Hepatocyte (in vitro differentiated cells): Measurements from ENCODE around the gene CDR2L. TPM values are rescaled to one million over a fixed set of nuclear protein-coding genes. Genes with fewer than 3 reads are reported as not detected.

ENCODE experiments used
- DNase-seq: peaks from one replicate; pipeline ENCODE4 v3.0.0-alpha.2; 2016; ENCODE audit warnings: low spot score
- H2AFZ ChIP-seq: fragments of 200-600 bp; sonication (generic); 2 replicates; pipeline ENCODE4 v1.6.0; 2016; ENCODE audit warnings: antibody characterized with exemption, mild to moderate bottlenecking
- H3K27ac ChIP-seq: fragments of 200-600 bp; sonication (generic); 2 replicates; pipeline ENCODE4 v1.5.1; 2016; ENCODE audit warnings: mild to moderate bottlenecking
- H3K27me3 ChIP-seq: fragments of 200-600 bp; sonication (generic); 2 replicates; pipeline ENCODE4 v1.6.1; 2016
- H3K36me3 ChIP-seq: fragments of 200-600 bp; sonication (generic); replicated peaks from 2 replicates; pipeline ENCODE4 v1.5.1; 2016; ENCODE audit warnings: low read depth; ENCODE audit not compliant: insufficient read depth
- H3K4me1 ChIP-seq: fragments of 200-600 bp; sonication (generic); 2 replicates; pipeline ENCODE4 v1.5.1; 2016; ENCODE audit warnings: mild to moderate bottlenecking, moderate library complexity; ENCODE audit not compliant: insufficient read depth
- H3K4me2 ChIP-seq: fragments of 200-600 bp; sonication (generic); 2 replicates; pipeline ENCODE4 v1.6.0; 2016
- H3K4me3 ChIP-seq: fragments of 200-600 bp; sonication (generic); 2 replicates; pipeline ENCODE4 v1.5.1; 2016; ENCODE audit warnings: mild to moderate bottlenecking
- H3K79me2 ChIP-seq: fragments of 200-600 bp; sonication (generic); 2 replicates; pipeline ENCODE4 v1.6.0; 2017; ENCODE audit warnings: mild to moderate bottlenecking
- H3K9me2 ChIP-seq: fragments of 200-600 bp; sonication (generic); replicated peaks from 2 replicates; pipeline ENCODE4 v1.6.0; 2017; ENCODE audit warnings: mild to moderate bottlenecking; ENCODE audit not compliant: insufficient read depth
- H3K9me3 ChIP-seq: fragments of 200-600 bp; sonication (generic); 2 replicates; pipeline ENCODE4 v1.5.1; 2016; ENCODE audit warnings: low read depth, mild to moderate bottlenecking
- H4K20me1 ChIP-seq: fragments of 200-600 bp; sonication (generic); 2 replicates; pipeline ENCODE4 v1.6.0; 2016; ENCODE audit warnings: mild to moderate bottlenecking; ENCODE audit not compliant: insufficient read depth, poor library complexity, severe bottlenecking
- EZH2 ChIP-seq: fragments of 200-600 bp; sonication (generic); IDR thresholded peaks from 2 replicates; pipeline ENCODE4 v1.6.1; 2016; ENCODE audit warnings: antibody characterized with exemption, mild to moderate bottlenecking, borderline replicate concordance
- EZH2phosphoT487 ChIP-seq: fragments of 200-600 bp; sonication (generic); IDR thresholded peaks from one replicate; pipeline ENCODE4 v1.6.1; 2018; ENCODE audit warnings: antibody characterized with exemption, mild to moderate bottlenecking, low read depth, moderate library complexity; ENCODE audit not compliant: unreplicated experiment, severe bottlenecking
- WGBS: methylation state at CpG from one replicate; pipeline ENCODE4 v1.1.6; 2016; ENCODE audit warnings: low lambda C conversion rate; ENCODE audit errors: missing lambda C conversion rate; 5-methylcytosine and 5-hydroxymethylcytosine counted together
- polyA plus RNA-seq: library from polyadenylated mRNA; unstranded; fragments of >200 nt; fragmentation: Nextera tagmentation; extraction: Ambion mirVana; gene quantifications from 2 replicates; pipeline ENCODE4 v1.2.1, GENCODE V29; 2016
- total RNA-seq: library from RNA; depleted of rRNA; stranded (reverse); fragments of >200 nt; gene quantifications from 2 replicates; pipeline ENCODE4 v1.2.3, GENCODE V29; 2014
- TF ChIP-seq, protein P1 (sequence below): fragments of 200-600 bp; sonication (generic); IDR thresholded peaks from 2 replicates; pipeline ENCODE4 v1.5.1; 2016; ENCODE audit warnings: antibody characterized with exemption, mild to moderate bottlenecking; ENCODE audit not compliant: poor library complexity

The CDR2L gene
- total and polyA plus RNA-seq, 2 experiments from 2014 or later, result 16.4 to 17.0 TPM

DNA sequence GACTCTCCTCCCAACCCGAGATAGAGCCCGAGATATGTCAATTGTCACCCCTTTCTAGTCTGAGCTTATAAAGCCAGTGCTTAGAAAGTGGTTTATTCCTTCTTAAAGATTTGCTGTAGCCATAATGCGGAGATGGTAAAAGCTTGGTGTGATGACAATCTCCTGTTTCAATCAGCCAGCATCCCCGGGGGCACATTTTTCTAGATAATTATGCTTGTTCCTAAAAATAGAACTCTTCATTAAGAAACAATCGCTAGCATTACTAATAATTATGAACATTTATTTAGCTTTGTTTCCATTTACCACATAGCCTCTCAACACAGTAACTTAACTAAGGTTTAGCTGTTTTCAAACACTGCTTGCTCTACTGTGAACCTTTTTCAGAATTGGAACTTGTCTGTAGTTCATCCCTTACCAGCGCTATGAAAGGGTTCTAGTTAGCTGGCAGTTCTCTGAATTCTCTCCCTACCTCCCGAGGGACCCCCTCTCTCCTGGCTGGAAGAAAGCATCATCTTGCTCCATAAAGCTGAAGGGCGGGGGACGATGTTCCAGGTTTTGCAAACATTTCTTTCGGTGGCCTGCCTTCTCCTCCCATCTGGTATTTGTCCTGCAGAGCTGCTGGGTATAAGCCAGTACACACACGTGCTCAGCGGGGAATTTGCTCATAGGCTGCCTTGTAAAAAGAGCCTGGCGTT is 24.1 kb downstream of the CDR2L start:
- TF ChIP-seq, protein P1, sequence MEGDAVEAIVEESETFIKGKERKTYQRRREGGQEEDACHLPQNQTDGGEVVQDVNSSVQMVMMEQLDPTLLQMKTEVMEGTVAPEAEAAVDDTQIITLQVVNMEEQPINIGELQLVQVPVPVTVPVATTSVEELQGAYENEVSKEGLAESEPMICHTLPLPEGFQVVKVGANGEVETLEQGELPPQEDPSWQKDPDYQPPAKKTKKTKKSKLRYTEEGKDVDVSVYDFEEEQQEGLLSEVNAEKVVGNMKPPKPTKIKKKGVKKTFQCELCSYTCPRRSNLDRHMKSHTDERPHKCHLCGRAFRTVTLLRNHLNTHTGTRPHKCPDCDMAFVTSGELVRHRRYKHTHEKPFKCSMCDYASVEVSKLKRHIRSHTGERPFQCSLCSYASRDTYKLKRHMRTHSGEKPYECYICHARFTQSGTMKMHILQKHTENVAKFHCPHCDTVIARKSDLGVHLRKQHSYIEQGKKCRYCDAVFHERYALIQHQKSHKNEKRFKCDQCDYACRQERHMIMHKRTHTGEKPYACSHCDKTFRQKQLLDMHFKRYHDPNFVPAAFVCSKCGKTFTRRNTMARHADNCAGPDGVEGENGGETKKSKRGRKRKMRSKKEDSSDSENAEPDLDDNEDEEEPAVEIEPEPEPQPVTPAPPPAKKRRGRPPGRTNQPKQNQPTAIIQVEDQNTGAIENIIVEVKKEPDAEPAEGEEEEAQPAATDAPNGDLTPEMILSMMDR, result no peak
- TF ChIP-seq EZH2 (no peak), EZH2phosphoT487 (no peak)
- peak; percentile 77 for DNase-seq
- H3K27ac ChIP-seq, result peak overlapping the region; percentile 96
- peak overlapping the region; percentile 93 for H2AFZ ChIP-seq
- H4K20me1 ChIP-seq, result no peaks in the 10 kb centered on the region
- H3K36me3 ChIP-seq, result no peaks in the 10 kb centered on the region
- H3K4me3 ChIP-seq, result no peak overlapping the region
- no peaks in the 10 kb centered on the region for H3K9me2 ChIP-seq
- no peaks in the 10 kb centered on the region for H3K27me3 ChIP-seq
- WGBS, result 55% methylated on average over 13 of the region's 13 CpGs
- H3K4me2 ChIP-seq, result peak overlapping the region; percentile 89
- H3K4me1 ChIP-seq, result peaks cover 12% of the 10 kb centered on the region
- peaks cover 17% of the 10 kb centered on the region for H3K79me2 ChIP-seq
- H3K9me3 ChIP-seq, result no peaks in the 10 kb centered on the region

DNA sequence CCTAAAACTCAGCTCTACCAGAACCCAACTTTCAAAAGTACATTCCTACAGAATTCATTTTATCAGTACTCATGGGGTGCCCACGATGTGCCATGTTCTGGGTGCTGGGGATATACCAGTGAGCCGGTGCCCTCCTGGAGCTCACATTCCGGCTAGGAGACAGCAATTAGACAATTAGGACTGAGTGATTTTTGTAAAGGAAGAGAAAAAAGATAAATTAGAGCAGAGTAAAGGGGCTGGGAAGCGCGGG is 24.6 kb downstream of the CDR2L start:
- no peak for DNase-seq
- Histone ChIP-seq H3K4me2 (peak overlapping the region; percentile 89), H2AFZ (peak overlapping the region; percentile 93), H4K20me1 (no peaks in the 10 kb centered on the region), H3K9me2 (no peaks in the 10 kb centered on the region), H3K27me3 (no peaks in the 10 kb centered on the region), H3K9me3 (no peaks in the 10 kb centered on the region), H3K4me1 (peaks cover 12% of the 10 kb centered on the region), H3K79me2 (peaks cover 17% of the 10 kb centered on the region), H3K27ac (peak overlapping the region; percentile 96), H3K4me3 (peak overlapping the region; percentile 28), H3K36me3 (no peaks in the 10 kb centered on the region)
- TF ChIP-seq, protein P1, result no peak
- TF ChIP-seq EZH2, result no peak
- no peak for TF ChIP-seq EZH2phosphoT487
- WGBS, result 38% methylated on average over 5 of the region's 5 CpGs

DNA sequence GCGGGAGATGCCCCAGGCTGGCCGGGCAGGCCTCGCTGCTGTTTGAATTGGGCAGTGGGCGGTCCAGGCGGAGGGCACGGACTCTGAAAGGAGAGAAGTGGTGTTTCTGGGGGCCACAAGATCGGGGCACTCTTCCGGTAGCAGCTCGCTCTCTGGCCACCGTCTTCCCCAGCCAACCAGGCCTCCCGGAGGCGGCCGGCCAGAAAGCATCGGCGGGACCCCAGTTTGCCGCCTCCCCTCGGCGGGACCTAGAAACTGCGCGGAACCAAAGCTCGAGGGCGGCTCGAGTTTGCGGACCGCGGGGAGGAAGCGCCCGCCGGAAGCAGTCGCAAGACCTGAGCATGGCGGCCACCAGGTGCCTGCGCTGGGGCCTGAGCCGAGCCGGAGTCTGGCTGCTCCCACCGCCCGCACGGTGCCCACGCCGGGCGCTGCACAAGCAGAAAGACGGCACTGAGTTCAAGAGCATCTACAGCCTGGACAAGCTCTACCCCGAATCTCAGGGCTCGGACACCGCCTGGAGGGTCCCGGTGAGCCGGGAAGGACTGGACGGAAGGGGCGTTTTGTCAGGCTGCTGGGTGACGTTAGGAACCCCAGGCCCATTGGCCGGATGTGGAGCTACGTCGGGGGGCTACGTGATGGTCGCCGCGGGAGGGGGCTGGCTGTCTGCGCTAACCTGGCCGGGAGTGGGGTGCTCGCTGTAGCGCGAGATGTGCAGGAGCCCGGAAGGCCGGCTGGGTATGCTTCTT is 25.1 kb downstream of the CDR2L start, which contains the start of gene MRPL58:
Gene MRPL58, plus strand, starts transcription at position 325 of the 746 bp plus-strand sequence. Its CDS starts 17 bp downstream, at position 342.
- Histone ChIP-seq H3K79me2 (peaks cover 17% of the 10 kb centered on the region), H3K4me3 (peak within 1 kb of the TSS; percentile 80), H3K4me1 (peaks cover 12% of the 10 kb centered on the region), H3K4me2 (peak within 1 kb of the TSS; percentile 89), H3K36me3 (no peaks in the 10 kb centered on the region), H3K9me2 (no peaks in the 10 kb centered on the region), H4K20me1 (no peaks in the 10 kb centered on the region), H3K9me3 (no peaks in the 10 kb centered on the region), H2AFZ (peak within 1 kb of the TSS; percentile 93), H3K27ac (peak within 1 kb of the TSS; percentile 96), H3K27me3 (no peaks in the 10 kb centered on the region)
- TF ChIP-seq, protein P1, result peak; percentile 37
- TF ChIP-seq EZH2phosphoT487, result no peak
- peak; percentile 94 for DNase-seq
- WGBS, result 2% methylated on average over 63 of the region's 63 CpGs
